HL-60 (cell line): ENCODE results near the gene CCL3.
"Not testable (repeated sequence)": the region's sequence is repeated elsewhere in the genome, so short reads cannot be mapped to it uniquely, and the experiment has no call there.

ENCODE experiments used
- GABPA ChIP-seq: IDR thresholded peaks from 2 replicates; pipeline ENCODE4 v1.6.1; 2012; ENCODE audit warnings: low read depth
- POLR2AphosphoS5 ChIP-seq: IDR thresholded peaks from 2 replicates; pipeline ENCODE4 v1.6.1; 2012; ENCODE audit warnings: low read depth
- SPI1 ChIP-seq: IDR thresholded peaks from 2 replicates; pipeline ENCODE4 v1.6.1; 2012; ENCODE audit warnings: low read depth, mild to moderate bottlenecking, borderline replicate concordance
- TF ChIP-seq, protein P1 (sequence below): IDR thresholded peaks from one replicate; pipeline ENCODE4 v1.5.1; 2011; ENCODE audit warnings: low read length, control low read depth, inconsistent platforms; ENCODE audit not compliant: insufficient read depth
- TF ChIP-seq, protein P2 (sequence below): IDR thresholded peaks from 2 replicates; pipeline ENCODE4 v1.6.1; 2012; ENCODE audit warnings: low read depth; ENCODE audit not compliant: insufficient replicate concordance

GRCh38 chr17:36121099-36121498 is 31.2 kb upstream of the CCL3 start:
- TF ChIP-seq, protein P1, sequence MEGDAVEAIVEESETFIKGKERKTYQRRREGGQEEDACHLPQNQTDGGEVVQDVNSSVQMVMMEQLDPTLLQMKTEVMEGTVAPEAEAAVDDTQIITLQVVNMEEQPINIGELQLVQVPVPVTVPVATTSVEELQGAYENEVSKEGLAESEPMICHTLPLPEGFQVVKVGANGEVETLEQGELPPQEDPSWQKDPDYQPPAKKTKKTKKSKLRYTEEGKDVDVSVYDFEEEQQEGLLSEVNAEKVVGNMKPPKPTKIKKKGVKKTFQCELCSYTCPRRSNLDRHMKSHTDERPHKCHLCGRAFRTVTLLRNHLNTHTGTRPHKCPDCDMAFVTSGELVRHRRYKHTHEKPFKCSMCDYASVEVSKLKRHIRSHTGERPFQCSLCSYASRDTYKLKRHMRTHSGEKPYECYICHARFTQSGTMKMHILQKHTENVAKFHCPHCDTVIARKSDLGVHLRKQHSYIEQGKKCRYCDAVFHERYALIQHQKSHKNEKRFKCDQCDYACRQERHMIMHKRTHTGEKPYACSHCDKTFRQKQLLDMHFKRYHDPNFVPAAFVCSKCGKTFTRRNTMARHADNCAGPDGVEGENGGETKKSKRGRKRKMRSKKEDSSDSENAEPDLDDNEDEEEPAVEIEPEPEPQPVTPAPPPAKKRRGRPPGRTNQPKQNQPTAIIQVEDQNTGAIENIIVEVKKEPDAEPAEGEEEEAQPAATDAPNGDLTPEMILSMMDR, result not testable (repeated sequence)
- not testable (repeated sequence) for TF ChIP-seq POLR2AphosphoS5, SPI1, GABPA
- TF ChIP-seq, protein P2, sequence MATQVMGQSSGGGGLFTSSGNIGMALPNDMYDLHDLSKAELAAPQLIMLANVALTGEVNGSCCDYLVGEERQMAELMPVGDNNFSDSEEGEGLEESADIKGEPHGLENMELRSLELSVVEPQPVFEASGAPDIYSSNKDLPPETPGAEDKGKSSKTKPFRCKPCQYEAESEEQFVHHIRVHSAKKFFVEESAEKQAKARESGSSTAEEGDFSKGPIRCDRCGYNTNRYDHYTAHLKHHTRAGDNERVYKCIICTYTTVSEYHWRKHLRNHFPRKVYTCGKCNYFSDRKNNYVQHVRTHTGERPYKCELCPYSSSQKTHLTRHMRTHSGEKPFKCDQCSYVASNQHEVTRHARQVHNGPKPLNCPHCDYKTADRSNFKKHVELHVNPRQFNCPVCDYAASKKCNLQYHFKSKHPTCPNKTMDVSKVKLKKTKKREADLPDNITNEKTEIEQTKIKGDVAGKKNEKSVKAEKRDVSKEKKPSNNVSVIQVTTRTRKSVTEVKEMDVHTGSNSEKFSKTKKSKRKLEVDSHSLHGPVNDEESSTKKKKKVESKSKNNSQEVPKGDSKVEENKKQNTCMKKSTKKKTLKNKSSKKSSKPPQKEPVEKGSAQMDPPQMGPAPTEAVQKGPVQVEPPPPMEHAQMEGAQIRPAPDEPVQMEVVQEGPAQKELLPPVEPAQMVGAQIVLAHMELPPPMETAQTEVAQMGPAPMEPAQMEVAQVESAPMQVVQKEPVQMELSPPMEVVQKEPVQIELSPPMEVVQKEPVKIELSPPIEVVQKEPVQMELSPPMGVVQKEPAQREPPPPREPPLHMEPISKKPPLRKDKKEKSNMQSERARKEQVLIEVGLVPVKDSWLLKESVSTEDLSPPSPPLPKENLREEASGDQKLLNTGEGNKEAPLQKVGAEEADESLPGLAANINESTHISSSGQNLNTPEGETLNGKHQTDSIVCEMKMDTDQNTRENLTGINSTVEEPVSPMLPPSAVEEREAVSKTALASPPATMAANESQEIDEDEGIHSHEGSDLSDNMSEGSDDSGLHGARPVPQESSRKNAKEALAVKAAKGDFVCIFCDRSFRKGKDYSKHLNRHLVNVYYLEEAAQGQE, result not testable (repeated sequence)
